Measurements from ENCODE around the gene LEF1.

Gene LEF1

GRCh38 chr4:108113229-108113628 lies 55.5 kb downstream of the LEF1 start:
- DNase-seq (ENCODE audit: low read depth): no peak

GRCh38 chr4:108111781-108112180 lies 57.0 kb downstream of the LEF1 start:
- no peak for DNase-seq (ENCODE audit: low read depth)

DNA sequence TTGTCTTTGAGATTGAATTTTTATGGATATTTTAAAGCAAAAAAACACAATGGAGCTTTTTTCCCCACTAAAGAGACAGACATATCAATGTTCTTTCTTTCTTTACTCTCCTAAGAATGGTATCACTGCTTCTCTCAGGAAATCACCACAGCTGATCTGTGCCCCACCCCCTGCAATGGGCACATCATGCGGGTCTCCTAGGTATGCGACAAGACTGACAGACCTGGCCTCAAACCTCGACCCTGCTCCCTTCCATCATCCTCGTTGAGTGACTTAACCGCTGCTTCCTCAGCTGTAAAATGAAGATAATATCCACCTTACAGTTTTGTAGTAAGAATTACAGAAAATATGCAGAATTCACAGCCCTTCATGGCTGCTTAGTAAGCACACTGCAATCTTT lies 58.3 kb downstream of the LEF1 start:
- no peak for DNase-seq (ENCODE audit: low read depth)

DNA sequence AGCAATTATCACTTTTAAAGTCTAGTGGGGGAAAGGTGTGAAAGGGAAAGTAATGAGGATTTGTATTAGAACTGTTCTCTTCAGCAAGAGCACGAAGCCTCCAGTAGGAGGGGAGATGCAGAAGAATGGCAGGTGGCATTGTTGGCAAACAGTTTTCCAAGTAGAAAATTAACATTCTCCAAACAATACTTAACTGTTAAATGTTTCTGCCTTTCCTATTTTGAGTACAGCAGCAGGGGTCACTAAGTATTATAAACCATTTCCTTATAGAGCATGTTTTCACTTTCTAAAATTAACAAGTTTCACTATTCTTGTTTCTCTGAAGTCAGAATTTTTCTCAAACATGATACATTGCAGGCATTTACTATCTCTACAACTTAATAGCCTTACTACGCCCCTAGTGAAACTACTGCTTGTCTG lies 58.7 kb downstream of the LEF1 start:
- DNase-seq (ENCODE audit: low read depth): no peak

- DNase-seq (ENCODE audit: low read depth): no peak
Measured at GRCh38 chr4:108109111-108109510, 59.6 kb downstream of the LEF1 start.

DNA sequence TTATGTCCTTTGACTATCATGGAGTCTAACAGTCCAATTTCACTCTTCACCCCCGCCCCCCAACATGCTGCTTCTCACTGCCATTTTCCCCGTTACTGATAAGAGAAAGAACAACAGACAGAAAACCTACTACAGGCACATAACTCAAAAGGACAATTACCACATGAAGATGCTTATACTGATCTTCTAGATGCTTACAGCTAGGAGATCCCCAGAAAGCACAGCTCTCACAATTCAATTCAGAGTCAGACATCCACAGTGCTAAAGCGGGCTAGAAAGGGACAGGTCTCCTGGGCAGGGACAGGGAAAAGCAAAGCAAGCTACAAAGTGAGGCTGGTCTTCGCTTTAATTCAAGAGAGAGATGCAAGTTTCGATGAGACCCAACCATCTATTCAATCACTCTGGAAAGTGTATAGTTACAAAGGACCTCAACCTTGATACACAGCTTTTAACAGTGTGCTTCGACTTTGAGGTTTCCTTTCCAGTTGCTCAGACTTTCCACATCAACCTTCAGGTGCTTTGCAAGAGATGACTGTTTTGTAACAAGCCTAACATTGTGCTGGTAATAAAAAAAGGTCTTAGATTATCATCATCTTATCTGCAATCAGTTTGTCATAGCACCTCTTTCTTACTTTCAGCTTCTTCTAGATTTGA lies 60.9 kb downstream of the LEF1 start:
- DNase-seq (ENCODE audit: low read depth): no peak

DNA sequence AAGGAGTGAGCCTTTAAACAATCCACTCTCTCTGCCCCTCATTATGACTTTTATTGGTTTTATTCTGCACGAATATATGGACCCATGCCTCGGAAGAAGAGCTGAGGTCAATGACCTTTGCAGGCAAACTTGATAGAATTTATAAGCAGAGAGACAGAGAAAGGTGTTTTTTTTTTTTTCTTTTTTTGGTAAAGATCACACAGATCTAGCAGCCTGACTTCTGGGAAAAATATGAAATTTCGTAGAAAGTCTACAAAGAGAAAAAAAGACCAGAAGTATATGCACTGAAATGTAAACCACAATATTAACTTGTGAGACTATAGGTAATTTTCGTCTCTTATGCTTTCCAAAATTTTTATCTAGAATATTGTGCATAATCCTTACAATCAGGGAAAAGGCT lies 61.6 kb downstream of the LEF1 start:
- DNase-seq (ENCODE audit: low read depth): no peak

GRCh38 chr4:108106186-108106585 lies 62.5 kb downstream of the LEF1 start:
- no peak for DNase-seq (ENCODE audit: low read depth)

- no peak for DNase-seq (ENCODE audit: low read depth)
Measured at GRCh38 chr4:108103099-108103862, 65.5 kb downstream of the LEF1 start.

DNA sequence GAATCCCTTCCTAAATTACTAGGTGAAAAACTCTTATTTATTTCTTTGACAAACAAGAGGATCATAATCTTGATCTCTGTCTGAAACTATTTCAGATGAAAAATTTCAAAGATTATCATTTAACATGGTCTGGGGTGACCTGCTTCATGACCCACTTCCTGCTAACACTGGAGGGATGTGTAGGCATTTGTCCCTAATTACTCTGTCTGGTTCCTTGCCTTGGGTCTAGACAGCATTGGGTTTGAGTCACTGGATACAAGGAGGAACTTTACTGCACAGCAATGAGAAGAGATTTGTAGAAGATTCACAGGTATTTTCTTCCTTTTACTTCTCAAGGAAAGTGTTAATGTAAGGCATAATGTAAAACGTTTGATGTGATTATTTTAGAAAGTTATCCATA lies 67.9 kb downstream of the LEF1 start:
- DNase-seq (ENCODE audit: low read depth): no peak

- DNase-seq (ENCODE audit: low read depth): no peak
Measured at GRCh38 chr4:108099838-108100237, 68.9 kb downstream of the LEF1 start.

- DNase-seq (ENCODE audit: low read depth): no peak
Measured at GRCh38 chr4:108097990-108098553, 70.7 kb downstream of the LEF1 start.

- no peak for DNase-seq (ENCODE audit: low read depth)
Measured at GRCh38 chr4:108094923-108095482, 73.7 kb downstream of the LEF1 start.

- no peak for DNase-seq (ENCODE audit: low read depth)
Measured at GRCh38 chr4:108094131-108094530, 74.6 kb downstream of the LEF1 start.

- DNase-seq (ENCODE audit: low read depth): no peak
Measured at GRCh38 chr4:108092288-108092687, 76.4 kb downstream of the LEF1 start.

DNA sequence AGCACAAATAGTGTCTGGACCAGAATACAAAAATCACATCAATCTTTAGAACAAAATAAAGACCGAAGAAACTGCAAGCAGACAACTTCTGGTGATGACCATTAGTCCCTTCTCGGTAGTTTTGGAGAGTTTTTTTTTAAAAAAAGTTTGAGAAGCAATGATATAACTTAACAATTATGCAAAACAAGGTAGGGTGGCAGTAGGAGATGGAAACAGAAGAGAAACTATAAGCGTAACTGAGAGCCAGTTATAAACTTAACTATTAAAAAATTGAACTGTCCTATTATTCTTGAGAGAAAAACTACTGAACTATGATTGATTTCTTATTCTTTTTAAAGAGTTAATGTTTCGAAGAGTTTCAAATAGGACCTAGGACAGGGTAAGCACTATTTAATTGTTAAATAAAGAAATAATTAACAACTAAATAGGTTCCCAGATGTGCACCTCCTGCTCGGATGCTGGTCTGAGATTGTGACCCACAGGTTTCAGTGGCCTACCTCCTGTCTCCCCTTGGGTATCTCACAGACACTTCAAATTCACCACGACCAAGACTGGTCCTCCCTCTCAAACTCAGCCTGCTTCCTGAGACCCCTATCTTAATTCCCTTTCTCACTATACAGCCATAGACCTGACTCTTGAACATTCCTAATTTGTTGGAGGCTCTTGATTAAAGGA lies 81.3 kb downstream of the LEF1 start:
- no peak for DNase-seq (ENCODE audit: low read depth)

GRCh38 chr4:108081256-108081655 lies 87.5 kb downstream of the LEF1 start:
- no peak for DNase-seq (ENCODE audit: low read depth)

DNA sequence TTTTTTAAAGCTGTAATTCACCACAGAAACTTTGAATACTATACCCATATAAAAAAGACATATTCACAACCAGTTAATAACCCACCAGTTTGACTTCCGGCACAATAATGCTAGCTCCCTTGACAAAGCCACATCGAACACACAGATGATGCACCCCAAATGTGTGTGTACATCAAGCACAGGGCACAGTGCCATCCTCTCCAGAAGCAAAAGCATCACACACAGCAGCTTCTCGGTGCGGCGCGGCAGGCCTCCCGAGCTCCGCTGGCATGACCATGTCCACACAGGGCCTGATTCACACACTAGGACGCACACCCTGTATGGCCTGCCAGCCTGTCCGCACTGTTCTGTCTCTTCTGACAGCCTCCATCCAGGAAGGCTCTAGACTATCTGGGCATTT lies 88.0 kb downstream of the LEF1 start:
- no peak for DNase-seq (ENCODE audit: low read depth)

GRCh38 chr4:108078024-108078733 lies 90.6 kb downstream of the LEF1 start:
- no peak for DNase-seq (ENCODE audit: low read depth)

GRCh38 chr4:108072300-108072699 lies 96.4 kb downstream of the LEF1 start:
- no peak for DNase-seq (ENCODE audit: low read depth)

DNA sequence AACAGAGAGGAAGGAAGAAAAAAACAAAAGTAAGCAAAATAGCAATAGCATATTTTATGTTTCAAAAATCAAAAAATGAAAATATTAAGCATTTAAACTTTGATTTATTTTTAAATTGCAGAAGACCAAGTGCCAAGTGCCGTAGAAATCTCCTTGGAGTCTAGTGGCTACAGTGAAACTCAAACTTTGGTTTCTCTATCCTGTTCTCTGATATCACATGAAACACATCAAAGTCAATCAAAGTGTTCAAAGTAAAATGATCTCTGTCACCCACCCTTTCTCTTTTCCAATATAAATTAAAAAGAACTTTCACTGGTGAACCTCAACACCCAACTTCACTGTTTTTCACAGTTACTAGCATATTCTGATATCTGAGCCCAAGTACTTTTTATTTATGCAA lies 98.0 kb downstream of the LEF1 start:
- DNase-seq (ENCODE audit: low read depth): no peak

DNA sequence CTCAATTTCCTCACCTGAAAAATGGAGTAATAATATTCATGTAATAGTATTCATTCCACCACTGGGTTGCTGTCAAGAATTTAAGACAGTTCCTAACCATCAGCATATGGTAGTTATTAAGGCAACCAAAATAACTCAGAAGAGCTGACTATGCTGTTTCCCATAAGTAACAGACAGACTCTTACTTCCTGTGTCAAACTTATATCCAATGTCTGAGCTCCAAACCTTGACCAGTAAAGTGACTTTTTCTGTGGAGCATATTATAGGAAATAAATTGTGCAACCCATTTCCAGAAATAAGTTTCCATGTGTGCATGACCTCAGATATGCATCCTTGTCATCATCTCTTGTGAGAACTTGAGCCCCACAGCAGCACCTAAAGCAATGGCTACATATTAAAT lies 100.3 kb downstream of the LEF1 start:
- no peak for DNase-seq (ENCODE audit: low read depth)

Data from non-pigmented ciliary epithelial cell (primary cell).